GM18526 (cell line): ENCODE results near the gene NCKAP5.

ENCODE experiments used
- POLR2A ChIP-seq: IDR thresholded peaks from 3 replicates; pipeline ENCODE4 v1.6.1; 2011; ENCODE audit not compliant: insufficient read length; ENCODE audit errors: extremely low read depth

NCKAP5 gene

GRCh38 chr2:133200684-133201421 lies 367.4 kb downstream of the NCKAP5 start:
- TF ChIP-seq POLR2A = no peak

- TF ChIP-seq POLR2A = no peak
Observed at GRCh38 chr2:133198678-133199077, 369.6 kb downstream of the NCKAP5 start.

GRCh38 chr2:133197156-133197555 lies 371.1 kb downstream of the NCKAP5 start:
- no peak for TF ChIP-seq POLR2A

GRCh38 chr2:133194777-133195335 lies 373.4 kb downstream of the NCKAP5 start:
- no peak for TF ChIP-seq POLR2A

GRCh38 chr2:133194362-133194655 lies 374.0 kb downstream of the NCKAP5 start:
- TF ChIP-seq POLR2A = no peak

- no peak for TF ChIP-seq POLR2A
Observed at GRCh38 chr2:133193544-133194361, 374.5 kb downstream of the NCKAP5 start.

GRCh38 chr2:133192028-133192427 lies 376.2 kb downstream of the NCKAP5 start:
- TF ChIP-seq POLR2A = no peak

GRCh38 chr2:133177196-133177595 lies 391.1 kb downstream of the NCKAP5 start:
- no peak for TF ChIP-seq POLR2A

GRCh38 chr2:133175926-133176325 lies 392.3 kb downstream of the NCKAP5 start:
- no peak for TF ChIP-seq POLR2A

- TF ChIP-seq POLR2A = no peak
Observed at GRCh38 chr2:133173224-133173623, 395.0 kb downstream of the NCKAP5 start.

GRCh38 chr2:133171393-133172004 lies 396.8 kb downstream of the NCKAP5 start:
- TF ChIP-seq POLR2A = no peak

- TF ChIP-seq POLR2A = no peak
Observed at GRCh38 chr2:133169274-133169912, 398.9 kb downstream of the NCKAP5 start.

GRCh38 chr2:133167990-133168389 lies 400.3 kb downstream of the NCKAP5 start:
- TF ChIP-seq POLR2A = no peak

GRCh38 chr2:133167223-133167622 lies 401.0 kb downstream of the NCKAP5 start:
- no peak for TF ChIP-seq POLR2A

GRCh38 chr2:133166031-133166430 lies 402.2 kb downstream of the NCKAP5 start:
- no peak for TF ChIP-seq POLR2A
